PC-9 (cell line): ENCODE data around the gene CERS3.

ENCODE experiments used
- CTCF ChIP-seq: fragments of 200-600 bp; sonication (generic); conservative IDR thresholded peaks from 2 replicates; pipeline ENCODE4 v1.6.1; 2017; ENCODE audit warnings: mixed run types, antibody characterized with exemption, mild to moderate bottlenecking, moderate library complexity
- EZH2 ChIP-seq: fragments of 200-600 bp; sonication (generic); IDR thresholded peaks from 2 replicates; pipeline ENCODE4 v1.8.0; 2017; ENCODE audit warnings: antibody characterized with exemption, low read depth

DNA sequence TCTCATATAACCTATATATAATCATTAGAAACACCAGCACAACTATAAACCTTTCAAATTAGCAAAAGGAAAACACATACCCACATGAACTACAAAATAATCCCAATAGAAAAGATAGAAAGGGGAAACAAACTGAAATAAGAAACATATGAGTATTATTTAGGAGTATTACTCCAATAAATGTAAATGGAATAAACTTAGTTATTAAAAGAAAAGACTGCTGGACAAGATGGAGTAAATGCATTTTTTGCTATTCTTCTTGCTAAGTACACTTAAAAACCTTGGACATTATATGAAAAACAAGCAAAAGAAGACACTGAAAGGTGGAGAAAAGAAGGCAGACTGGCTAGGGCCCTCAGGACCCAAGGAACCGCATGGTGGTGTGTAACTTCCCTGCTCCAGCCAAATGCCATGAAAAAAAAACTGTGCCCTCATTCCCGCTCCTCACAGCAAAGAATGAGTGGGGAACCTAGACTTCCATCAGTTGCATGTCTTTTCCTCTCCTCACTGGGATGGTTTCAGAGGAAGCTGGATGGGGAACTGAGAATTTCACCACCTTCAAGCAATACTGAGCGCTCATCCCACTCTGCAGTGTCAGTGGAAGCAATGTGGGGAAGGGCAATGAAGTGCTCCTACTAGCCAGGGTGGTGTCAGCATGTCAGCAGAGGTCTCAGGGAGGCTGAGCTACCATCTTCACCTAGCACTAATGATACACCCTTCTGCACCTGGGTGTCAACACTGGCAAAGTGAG lies 143.3 kb downstream of the CERS3 start:
- no peak for TF ChIP-seq CTCF
- no peak for TF ChIP-seq EZH2
